ENCODE data around the gene PIK3R3. TPM values are rescaled to one million over a fixed set of nuclear protein-coding genes. Genes with fewer than 3 reads are reported as not detected.

The PIK3R3 gene
- polyA plus RNA-seq, 2 of the 4 experiments (the other 2 are of a cell fraction): 2.1 to 2.2 TPM

DNA sequence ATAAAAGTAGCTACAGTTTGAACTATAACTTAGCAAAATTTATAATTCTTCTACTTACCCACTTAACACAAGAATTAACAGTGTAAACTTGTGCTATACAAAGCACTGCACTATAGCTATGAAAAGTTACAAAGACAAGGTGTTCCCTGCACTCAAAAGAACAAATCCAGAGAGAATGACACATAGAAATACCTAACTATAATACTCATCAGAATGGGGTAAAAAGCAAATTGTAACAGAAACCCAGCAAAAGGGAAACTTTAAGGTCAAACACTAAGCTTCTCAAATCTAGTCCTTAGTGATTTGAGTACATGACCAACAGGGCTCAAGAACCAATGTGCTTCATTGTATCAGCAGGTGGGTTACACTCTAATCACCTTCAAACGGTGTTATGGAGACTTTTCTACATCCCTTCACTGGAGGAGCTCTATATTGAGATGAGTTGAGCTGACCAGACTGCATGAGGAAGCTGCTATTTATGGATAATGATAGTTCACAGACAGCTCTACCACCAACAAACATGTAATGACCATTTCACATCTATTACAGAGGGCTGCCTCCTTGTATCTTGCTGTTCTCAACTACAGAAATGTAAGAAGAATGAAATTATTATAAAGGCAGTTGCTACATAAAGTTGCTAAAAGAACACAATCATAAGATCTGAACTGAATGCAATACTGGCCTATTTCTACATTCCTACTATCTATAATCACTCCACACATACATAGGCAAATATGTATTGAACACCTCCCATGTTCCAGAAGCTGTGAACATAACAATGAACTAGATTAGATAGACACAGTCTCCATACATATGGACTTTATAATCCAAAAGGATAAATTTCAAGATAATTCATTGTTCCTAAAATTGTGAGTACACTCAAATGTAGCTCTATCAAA lies 47.6 kb downstream of the PIK3R3 start:
- peak overlapping the region; percentile 14; the same call in 1 of the 3 replicates for H3K4me2 ChIP-seq
- ATAC-seq: no peak
- no peak for FAIRE-seq

DNA sequence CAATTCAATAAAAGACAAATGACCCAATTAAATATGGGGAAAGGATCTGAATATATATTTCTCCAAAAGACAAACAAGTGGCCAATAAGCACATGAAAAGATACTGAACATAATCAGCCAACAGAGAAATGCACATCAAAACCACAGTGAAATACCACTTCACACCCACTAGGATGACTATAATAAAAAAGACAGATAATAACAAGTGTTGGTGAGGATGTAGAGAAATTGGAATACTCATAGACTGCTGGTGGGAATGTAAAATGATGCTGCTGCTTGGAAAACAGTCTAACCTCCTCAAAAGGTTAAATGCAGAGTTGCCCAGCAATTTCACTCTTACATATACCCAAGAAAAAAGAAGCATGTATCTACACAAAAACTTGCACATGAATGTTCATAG lies 48.9 kb downstream of the PIK3R3 start:
- Histone ChIP-seq H3K9me3 (no peaks in the 10 kb centered on the region), H3K4me3 (no peak overlapping the region), H3K4me2 (no peak overlapping the region), H3K4me1 (peaks cover 5% of the 10 kb centered on the region; the same call in 2 of the 3 replicates), H3K27ac (no peak overlapping the region; a peak in 1 of 6 replicates)
- FAIRE-seq: no peak
- ChIA-PET POLR2A (no interaction called here), CTCF (no interaction called here)
- no peak for TF ChIP-seq RAD21 (conservative IDR thresholded peaks at IDR 0.05 in 1 of 2, IDR thresholded peaks at IDR 0.05 in 1 of 2)
- no peak for TF ChIP-seq JUN (IDR thresholded peaks at IDR 0.05)
- TF ChIP-seq KDM1A (IDR thresholded peaks at IDR 0.05; ENCODE audit: low read depth): no peak
- TF ChIP-seq POLR2A (IDR thresholded peaks at IDR 0.05; ENCODE audit: low read length): no peak
- TF ChIP-seq, protein P1, sequence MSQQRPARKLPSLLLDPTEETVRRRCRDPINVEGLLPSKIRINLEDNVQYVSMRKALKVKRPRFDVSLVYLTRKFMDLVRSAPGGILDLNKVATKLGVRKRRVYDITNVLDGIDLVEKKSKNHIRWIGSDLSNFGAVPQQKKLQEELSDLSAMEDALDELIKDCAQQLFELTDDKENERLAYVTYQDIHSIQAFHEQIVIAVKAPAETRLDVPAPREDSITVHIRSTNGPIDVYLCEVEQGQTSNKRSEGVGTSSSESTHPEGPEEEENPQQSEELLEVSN (IDR thresholded peaks at IDR 0.05; ENCODE audit: borderline replicate concordance, low read depth): no peak
- no peak for TF ChIP-seq EHMT2 (IDR thresholded peaks at IDR 0.05; ENCODE audit: low read depth)
- no peak for ATAC-seq
- DNase-seq (ENCODE audit: low read depth in 1 of 2, low spot score in 1 of 2): no peak

More for the DNA sequence above, 47.6 kb downstream of the PIK3R3 start:
- no peaks in the 10 kb centered on the region for H3K9me3 ChIP-seq
- 33% methylated on average over 1 of the region's 1 CpG for WGBS (ENCODE audit: missing lambda C conversion rate)
- DNase-seq (ENCODE audit: low read depth in 1 of 2, low spot score in 1 of 2): no peak
- no peak for TF ChIP-seq NFE2L2 (conservative IDR thresholded peaks at IDR 0.05; ENCODE audit: low read length)
- TF ChIP-seq, protein P1 (IDR thresholded peaks at IDR 0.05; ENCODE audit: borderline replicate concordance, low read depth): no peak
- no peak for TF ChIP-seq MAFK (IDR thresholded peaks at IDR 0.05; ENCODE audit: partially characterized antibody)
- no peak for TF ChIP-seq TFCP2L1 (CRISPR knock-in tag; IDR thresholded peaks at IDR 0.05)
- TF ChIP-seq MYC (IDR thresholded peaks at IDR 0.05; ENCODE audit: borderline replicate concordance, low read length): no peak
- no peak for TF ChIP-seq NR3C1 (IDR thresholded peaks at IDR 0.05)
- TF ChIP-seq SREBF2 (IDR thresholded peaks at IDR 0.05): no peak
- no peak for TF ChIP-seq POLR2AphosphoS2 (conservative IDR thresholded peaks at IDR 0.05; ENCODE audit: low read length)
- TF ChIP-seq, protein P2, sequence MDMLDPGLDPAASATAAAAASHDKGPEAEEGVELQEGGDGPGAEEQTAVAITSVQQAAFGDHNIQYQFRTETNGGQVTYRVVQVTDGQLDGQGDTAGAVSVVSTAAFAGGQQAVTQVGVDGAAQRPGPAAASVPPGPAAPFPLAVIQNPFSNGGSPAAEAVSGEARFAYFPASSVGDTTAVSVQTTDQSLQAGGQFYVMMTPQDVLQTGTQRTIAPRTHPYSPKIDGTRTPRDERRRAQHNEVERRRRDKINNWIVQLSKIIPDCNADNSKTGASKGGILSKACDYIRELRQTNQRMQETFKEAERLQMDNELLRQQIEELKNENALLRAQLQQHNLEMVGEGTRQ (IDR thresholded peaks at IDR 0.05): no peak
- TF ChIP-seq ZSCAN20 (CRISPR knock-in tag; IDR thresholded peaks at IDR 0.05): no peak
- no peak overlapping the region; a peak in 1 of 6 replicates for H3K27ac ChIP-seq
- peaks cover 5% of the 10 kb centered on the region; the same call in 2 of the 3 replicates for H3K4me1 ChIP-seq
- ChIA-PET CTCF (interaction anchor here (0.8 to 1.2 kb wide), 4 partner anchors 10 to 48 kb away, joined by 3 to 4 read pairs (median 3); no protein-coding TSS in a partner anchor), POLR2A (interaction anchor here (0.8 kb wide), 1 partner anchor 8 kb away, joined by 3 read pairs; no protein-coding TSS in a partner anchor)
- H3K4me3 ChIP-seq: no peak overlapping the region

DNA sequence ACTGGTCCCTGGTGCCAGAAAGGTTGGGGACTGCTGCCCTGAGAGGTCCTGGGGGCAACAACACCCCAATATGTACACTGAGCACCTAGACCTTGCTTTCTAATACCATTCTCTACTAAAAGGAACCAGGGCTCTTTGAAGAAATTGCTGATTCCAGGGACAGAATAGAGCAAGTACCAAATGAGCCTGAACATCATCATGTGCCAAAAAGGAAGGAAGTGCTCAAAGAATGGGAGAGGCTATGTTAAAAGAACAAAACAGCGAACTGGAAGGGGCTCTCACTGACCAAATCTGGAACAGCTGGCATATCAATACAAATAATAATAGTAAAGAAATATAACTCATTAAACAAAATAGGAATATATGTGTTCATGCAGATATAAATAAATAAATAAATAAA lies 50.8 kb downstream of the PIK3R3 start:
- ChIA-PET POLR2A (no interaction called here), CTCF (no interaction called here)
- 94% methylated on average over 1 of the region's 1 CpG for WGBS (ENCODE audit: missing lambda C conversion rate)
- Histone ChIP-seq H3K4me1 (peaks cover 5% of the 10 kb centered on the region; the same call in 2 of the 3 replicates), H3K4me3 (no peak overlapping the region), H3K9me3 (no peaks in the 10 kb centered on the region), H3K27ac (no peak overlapping the region), H3K4me2 (no peak overlapping the region)
- FAIRE-seq (no peak), ATAC-seq (no peak), DNase-seq (ENCODE audit: low read depth in 1 of 2, low spot score in 1 of 2) (no peak)
- TF ChIP-seq POLR2AphosphoS2 (conservative IDR thresholded peaks at IDR 0.05; ENCODE audit: low read length): no peak
- TF ChIP-seq MAZ (IDR thresholded peaks at IDR 0.05; ENCODE audit: borderline replicate concordance, low read depth, low read length): no peak
- TF ChIP-seq, protein P3, sequence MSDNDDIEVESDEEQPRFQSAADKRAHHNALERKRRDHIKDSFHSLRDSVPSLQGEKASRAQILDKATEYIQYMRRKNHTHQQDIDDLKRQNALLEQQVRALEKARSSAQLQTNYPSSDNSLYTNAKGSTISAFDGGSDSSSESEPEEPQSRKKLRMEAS (IDR thresholded peaks at IDR 0.05): no peak
- no peak for TF ChIP-seq HEYL (CRISPR knock-in tag; IDR thresholded peaks at IDR 0.05)
- TF ChIP-seq, protein P4, sequence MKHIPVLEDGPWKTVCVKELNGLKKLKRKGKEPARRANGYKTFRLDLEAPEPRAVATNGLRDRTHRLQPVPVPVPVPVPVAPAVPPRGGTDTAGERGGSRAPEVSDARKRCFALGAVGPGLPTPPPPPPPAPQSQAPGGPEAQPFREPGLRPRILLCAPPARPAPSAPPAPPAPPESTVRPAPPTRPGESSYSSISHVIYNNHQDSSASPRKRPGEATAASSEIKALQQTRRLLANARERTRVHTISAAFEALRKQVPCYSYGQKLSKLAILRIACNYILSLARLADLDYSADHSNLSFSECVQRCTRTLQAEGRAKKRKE (CRISPR knock-in tag; IDR thresholded peaks at IDR 0.05; ENCODE audit: low read depth): no peak
- TF ChIP-seq GATA3 (IDR thresholded peaks at IDR 0.05; ENCODE audit: borderline replicate concordance): no peak
- TF ChIP-seq, protein P5, sequence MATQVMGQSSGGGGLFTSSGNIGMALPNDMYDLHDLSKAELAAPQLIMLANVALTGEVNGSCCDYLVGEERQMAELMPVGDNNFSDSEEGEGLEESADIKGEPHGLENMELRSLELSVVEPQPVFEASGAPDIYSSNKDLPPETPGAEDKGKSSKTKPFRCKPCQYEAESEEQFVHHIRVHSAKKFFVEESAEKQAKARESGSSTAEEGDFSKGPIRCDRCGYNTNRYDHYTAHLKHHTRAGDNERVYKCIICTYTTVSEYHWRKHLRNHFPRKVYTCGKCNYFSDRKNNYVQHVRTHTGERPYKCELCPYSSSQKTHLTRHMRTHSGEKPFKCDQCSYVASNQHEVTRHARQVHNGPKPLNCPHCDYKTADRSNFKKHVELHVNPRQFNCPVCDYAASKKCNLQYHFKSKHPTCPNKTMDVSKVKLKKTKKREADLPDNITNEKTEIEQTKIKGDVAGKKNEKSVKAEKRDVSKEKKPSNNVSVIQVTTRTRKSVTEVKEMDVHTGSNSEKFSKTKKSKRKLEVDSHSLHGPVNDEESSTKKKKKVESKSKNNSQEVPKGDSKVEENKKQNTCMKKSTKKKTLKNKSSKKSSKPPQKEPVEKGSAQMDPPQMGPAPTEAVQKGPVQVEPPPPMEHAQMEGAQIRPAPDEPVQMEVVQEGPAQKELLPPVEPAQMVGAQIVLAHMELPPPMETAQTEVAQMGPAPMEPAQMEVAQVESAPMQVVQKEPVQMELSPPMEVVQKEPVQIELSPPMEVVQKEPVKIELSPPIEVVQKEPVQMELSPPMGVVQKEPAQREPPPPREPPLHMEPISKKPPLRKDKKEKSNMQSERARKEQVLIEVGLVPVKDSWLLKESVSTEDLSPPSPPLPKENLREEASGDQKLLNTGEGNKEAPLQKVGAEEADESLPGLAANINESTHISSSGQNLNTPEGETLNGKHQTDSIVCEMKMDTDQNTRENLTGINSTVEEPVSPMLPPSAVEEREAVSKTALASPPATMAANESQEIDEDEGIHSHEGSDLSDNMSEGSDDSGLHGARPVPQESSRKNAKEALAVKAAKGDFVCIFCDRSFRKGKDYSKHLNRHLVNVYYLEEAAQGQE (IDR thresholded peaks at IDR 0.05): no peak
- TF ChIP-seq FOSB (CRISPR knock-in tag; IDR thresholded peaks at IDR 0.05): no peak
- TF ChIP-seq, protein P6, sequence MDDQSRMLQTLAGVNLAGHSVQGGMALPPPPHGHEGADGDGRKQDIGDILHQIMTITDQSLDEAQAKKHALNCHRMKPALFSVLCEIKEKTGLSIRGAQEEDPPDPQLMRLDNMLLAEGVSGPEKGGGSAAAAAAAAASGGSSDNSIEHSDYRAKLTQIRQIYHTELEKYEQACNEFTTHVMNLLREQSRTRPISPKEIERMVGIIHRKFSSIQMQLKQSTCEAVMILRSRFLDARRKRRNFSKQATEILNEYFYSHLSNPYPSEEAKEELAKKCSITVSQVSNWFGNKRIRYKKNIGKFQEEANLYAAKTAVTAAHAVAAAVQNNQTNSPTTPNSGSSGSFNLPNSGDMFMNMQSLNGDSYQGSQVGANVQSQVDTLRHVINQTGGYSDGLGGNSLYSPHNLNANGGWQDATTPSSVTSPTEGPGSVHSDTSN (IDR thresholded peaks at IDR 0.05): no peak
- no peak for TF ChIP-seq SREBF2 (IDR thresholded peaks at IDR 0.05)

All from A549 (cell line).